Naive B cell (primary cell): Measurements from ENCODE around the gene MTRF1L. TPM values are rescaled to one million over a fixed set of nuclear protein-coding genes. Genes with fewer than 3 reads are reported as not detected.
"Not testable (repeated sequence)": the region's sequence is repeated elsewhere in the genome, so short reads cannot be mapped to it uniquely, and the experiment has no call there.

Source experiments
- ATAC-seq, 2 donors: fragments of 150-1000 bp; cut with Tn5 transposase; 2 replicates each; pipeline ENCODE4 v1.10.0; 2021; ENCODE audit warnings: low read depth in 2 of 2, mild to moderate bottlenecking in 2 of 2, moderate library complexity in 2 of 2
- DNase-seq: peaks from one replicate; pipeline ENCODE4 v3.0.0; 2022
- H3K27ac Mint-ChIP-seq, 6 donors: one replicate each; pipeline ENCODE4 v1.8.0; 2020 to 2022; ENCODE audit warnings: mild to moderate bottlenecking in 6 of 6, mixed read lengths in 6 of 6, moderate library complexity in 5 of 6, inconsistent platforms in 2 of 6
- H3K27me3 Mint-ChIP-seq, 3 donors: one replicate each; pipeline ENCODE4 v1.8.0; 2021 to 2022; ENCODE audit warnings: mixed read lengths in 3 of 3, mild to moderate bottlenecking in 1 of 3
- H3K36me3 Mint-ChIP-seq, 2 donors: one replicate each; pipeline ENCODE4 v1.8.0; 2020 to 2022; ENCODE audit warnings: mixed read lengths in 2 of 2, inconsistent platforms in 1 of 2, mild to moderate bottlenecking in 1 of 2
- H3K4me1 Mint-ChIP-seq, 3 donors: one replicate each; pipeline ENCODE4 v1.8.0; 2020 to 2022; ENCODE audit warnings: mixed read lengths in 3 of 3, inconsistent platforms in 1 of 3, mild to moderate bottlenecking in 1 of 3, moderate library complexity in 1 of 3
- H3K4me3 Mint-ChIP-seq, 8 donors: one replicate each; pipeline ENCODE4 v1.8.0; 2020 to 2022; ENCODE audit warnings: mild to moderate bottlenecking in 8 of 8, mixed read lengths in 8 of 8, moderate library complexity in 8 of 8, inconsistent platforms in 2 of 8
- H3K9me3 Mint-ChIP-seq, 7 donors: one replicate each; pipeline ENCODE4 v1.8.0; 2020 to 2022; ENCODE audit warnings: mixed read lengths in 7 of 7, mild to moderate bottlenecking in 5 of 7, inconsistent platforms in 2 of 7, moderate library complexity in 1 of 7
- polyA plus RNA-seq, 6 donors: library from polyadenylated mRNA; unstranded; fragments of 300-500 nt; fragmentation: Illumina TruSeq; gene quantifications; one replicate each; pipeline ENCODE4 v1.2.3, GENCODE V29; 2021; ENCODE audit warnings: low read depth in 6 of 6

Gene MTRF1L
- polyA plus RNA-seq, 6 donors from 2014 or later = 11.1 to 15.6 (median 13.9) TPM

DNA sequence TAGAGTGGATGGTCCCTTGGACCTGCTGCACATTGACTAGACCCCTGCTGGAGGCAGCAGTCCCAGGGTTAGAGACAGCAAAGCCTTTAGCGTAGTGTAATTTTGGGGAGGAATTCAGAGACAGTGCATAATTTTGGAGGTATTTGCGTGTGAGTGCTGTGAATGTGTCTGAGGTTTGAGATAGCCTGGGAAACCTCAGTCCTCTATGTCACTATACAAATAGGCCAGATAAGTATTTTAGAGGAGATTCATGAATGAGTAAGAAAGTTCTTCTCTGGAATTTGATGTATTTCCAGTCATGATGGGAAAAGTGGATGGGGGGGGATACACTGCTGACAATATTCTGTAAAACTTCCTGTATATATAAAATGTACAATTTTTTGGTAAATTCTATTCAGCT, 25.8 kb upstream of the MTRF1L start:
- ATAC-seq (no peak), DNase-seq (no peak)
- Mint-ChIP-seq H3K36me3 (no peaks in the 10 kb centered on the region), H3K27me3 (peaks cover 9 to 55% (median 47%) of the 10 kb centered on the region in 3 donors), H3K4me3 (no peak overlapping the region), H3K27ac (no peak overlapping the region), H3K9me3 (no peaks in the 10 kb centered on the region), H3K4me1 (peaks cover 0 to 14% (median 4%) of the 10 kb centered on the region in 3 donors)

GRCh38 chr6:153027480-153027879, 25.0 kb upstream of the MTRF1L start:
- Mint-ChIP-seq H3K9me3 (no peaks in the 10 kb centered on the region), H3K36me3 (no peaks in the 10 kb centered on the region), H3K27me3 (peaks cover 9 to 55% (median 47%) of the 10 kb centered on the region in 3 donors)

GRCh38 chr6:153024709-153025017, 22.2 kb upstream of the MTRF1L start:
- no peak overlapping the region for H3K4me3 Mint-ChIP-seq
- peaks cover 9 to 42% (median 33%) of the 10 kb centered on the region in 3 donors for H3K27me3 Mint-ChIP-seq
- H3K4me1 Mint-ChIP-seq = peaks cover 0 to 7% (median 4%) of the 10 kb centered on the region in 3 donors
- ATAC-seq (no peak), DNase-seq (no peak)
- no peaks in the 10 kb centered on the region for H3K9me3 Mint-ChIP-seq
- H3K27ac Mint-ChIP-seq = no peak overlapping the region
- no peaks in the 10 kb centered on the region for H3K36me3 Mint-ChIP-seq

More at GRCh38 chr6:153027480-153027879, 25.0 kb upstream of the MTRF1L start:
- DNase-seq = no peak
- Mint-ChIP-seq H3K27ac (no peak overlapping the region), H3K4me1 (peaks cover 0 to 14% (median 4%) of the 10 kb centered on the region in 3 donors), H3K4me3 (no peak overlapping the region)
- ATAC-seq = no peak

DNA sequence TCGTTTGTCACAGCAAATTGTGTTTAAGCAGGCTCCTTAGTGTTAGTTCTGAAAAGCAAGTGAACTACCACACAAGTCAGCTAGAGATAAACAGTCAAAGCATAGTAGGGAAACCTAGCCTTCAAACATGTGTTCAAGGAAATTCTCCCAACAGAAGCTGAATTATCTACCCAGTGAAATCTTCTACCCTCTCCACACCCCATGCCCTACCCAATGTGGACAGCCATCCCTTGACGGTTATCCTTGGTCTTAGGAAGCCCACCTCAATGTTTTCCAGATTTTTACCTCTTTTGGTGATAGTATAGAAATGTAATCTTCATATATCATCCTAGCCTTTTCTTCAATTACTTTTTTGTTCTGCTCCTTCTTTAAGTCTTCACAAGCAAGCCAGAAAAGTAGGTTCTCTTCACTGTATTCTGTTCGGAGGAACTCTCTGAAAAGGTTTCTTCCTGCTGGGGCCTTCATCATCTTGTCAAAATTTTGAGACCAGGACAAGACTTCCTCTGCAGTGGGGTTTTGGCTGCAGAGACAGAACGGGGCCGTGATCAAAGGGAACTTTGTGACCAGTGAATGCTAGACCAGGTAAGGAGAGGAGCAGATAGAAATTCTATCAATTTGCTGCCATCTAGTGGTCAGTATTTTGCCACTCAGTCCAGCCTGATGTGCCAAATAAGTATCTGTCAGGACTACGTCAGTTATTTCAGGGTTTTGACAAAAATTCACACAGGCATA, 21.6 kb upstream of the MTRF1L start:
- ATAC-seq (peak; percentile 82 to 91), DNase-seq (peak; percentile 49)
- peaks cover 0 to 7% (median 4%) of the 10 kb centered on the region in 3 donors for H3K4me1 Mint-ChIP-seq
- H3K9me3 Mint-ChIP-seq = no peaks in the 10 kb centered on the region
- no peak overlapping the region for H3K27ac Mint-ChIP-seq
- H3K27me3 Mint-ChIP-seq = peaks cover 9 to 42% (median 32%) of the 10 kb centered on the region in 3 donors
- no peak overlapping the region for H3K4me3 Mint-ChIP-seq
- H3K36me3 Mint-ChIP-seq = no peaks in the 10 kb centered on the region

DNA sequence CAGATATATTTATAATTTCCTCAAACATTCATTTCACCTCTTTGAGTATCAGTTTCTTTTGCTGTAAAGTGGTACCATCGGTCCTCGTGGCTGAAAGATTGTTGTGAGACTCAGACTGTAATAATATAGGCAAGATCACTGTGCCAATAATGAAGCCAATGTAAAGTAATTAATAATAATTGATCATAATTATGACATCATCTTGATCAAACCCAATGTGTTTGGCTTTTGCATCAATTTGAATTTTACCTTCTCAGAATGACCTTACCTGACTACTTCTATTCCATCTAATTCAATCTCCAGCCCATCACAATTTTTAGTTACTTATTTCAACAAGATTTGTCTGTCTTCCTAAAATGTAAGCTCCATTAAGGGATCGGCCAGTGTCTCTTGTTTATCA, 15.8 kb upstream of the MTRF1L start:
- DNase-seq = no peak
- H3K36me3 Mint-ChIP-seq = no peaks in the 10 kb centered on the region
- H3K9me3 Mint-ChIP-seq = no peaks in the 10 kb centered on the region
- H3K27me3 Mint-ChIP-seq = peaks cover 4 to 25% (median 21%) of the 10 kb centered on the region in 3 donors
- no peak overlapping the region for H3K4me3 Mint-ChIP-seq
- no peak for ATAC-seq
- H3K4me1 Mint-ChIP-seq = no peaks in the 10 kb centered on the region
- H3K27ac Mint-ChIP-seq = no peak overlapping the region

GRCh38 chr6:153016846-153017245, 14.3 kb upstream of the MTRF1L start:
- Mint-ChIP-seq H3K9me3 (no peaks in the 10 kb centered on the region), H3K36me3 (no peaks in the 10 kb centered on the region), H3K4me3 (no peak overlapping the region), H3K27me3 (peaks cover 4 to 24% (median 21%) of the 10 kb centered on the region in 3 donors), H3K4me1 (no peaks in the 10 kb centered on the region), H3K27ac (no peak overlapping the region)
- DNase-seq (no peak), ATAC-seq (no peak)

- DNase-seq = no peak
- Mint-ChIP-seq H3K27me3 (peaks cover 0 to 21% (median 19%) of the 10 kb centered on the region in 3 donors), H3K4me3 (no peak overlapping the region), H3K4me1 (no peaks in the 10 kb centered on the region), H3K27ac (no peak overlapping the region), H3K9me3 (no peaks in the 10 kb centered on the region), H3K36me3 (no peaks in the 10 kb centered on the region)
- no peak for ATAC-seq
These were observed 12.7 kb upstream of the MTRF1L start for GRCh38 chr6:153015094-153015640.

DNA sequence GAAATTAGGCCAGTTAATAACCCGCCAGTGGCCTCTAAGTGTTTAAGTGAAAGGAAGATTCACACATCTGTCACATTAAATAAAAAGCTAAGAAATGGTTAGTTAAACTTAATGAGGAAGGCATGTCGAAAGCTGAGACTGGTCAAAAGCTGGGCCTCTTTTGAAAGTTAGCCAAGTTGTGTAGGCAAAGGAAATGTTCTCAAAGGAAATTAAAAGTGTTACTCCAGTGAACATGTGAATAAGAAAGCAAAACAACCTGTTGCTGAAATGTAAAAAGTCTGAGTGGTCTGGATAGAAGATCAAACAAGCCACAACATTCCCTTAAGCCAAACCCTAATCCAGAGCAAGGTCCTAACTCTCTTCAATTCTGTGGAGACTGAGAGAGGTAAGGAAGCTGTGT, 10.9 kb upstream of the MTRF1L start:
- ATAC-seq = no peak
- Mint-ChIP-seq H3K4me1 (no peaks in the 10 kb centered on the region), H3K36me3 (no peaks in the 10 kb centered on the region), H3K9me3 (no peaks in the 10 kb centered on the region), H3K4me3 (no peak overlapping the region), H3K27ac (no peak overlapping the region), H3K27me3 (peaks cover 0 to 20% (median 11%) of the 10 kb centered on the region in 3 donors)
- DNase-seq = no peak

GRCh38 chr6:153012856-153013255, 10.3 kb upstream of the MTRF1L start:
- H3K27ac Mint-ChIP-seq = no peak overlapping the region
- no peak for DNase-seq
- H3K36me3 Mint-ChIP-seq = no peaks in the 10 kb centered on the region
- no peaks in the 10 kb centered on the region for H3K4me1 Mint-ChIP-seq
- ATAC-seq = no peak
- no peak overlapping the region for H3K4me3 Mint-ChIP-seq
- H3K9me3 Mint-ChIP-seq = no peaks in the 10 kb centered on the region
- peaks cover 0 to 14% (median 9%) of the 10 kb centered on the region in 3 donors for H3K27me3 Mint-ChIP-seq

DNA sequence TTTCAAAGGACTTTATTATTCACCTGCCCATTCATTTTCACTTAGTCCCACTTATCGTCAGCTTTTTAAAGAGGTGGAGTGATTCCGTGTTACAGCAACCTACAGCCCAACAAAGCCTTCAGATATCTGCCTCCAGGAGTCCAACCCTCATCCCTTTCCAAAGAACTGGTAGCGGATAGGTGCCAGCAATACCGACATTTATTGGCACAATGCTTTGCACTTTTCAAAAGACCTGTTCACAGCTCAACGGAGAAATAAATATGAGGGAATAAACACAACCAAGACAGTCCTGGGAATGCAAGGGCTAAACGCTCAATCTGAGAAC, 819 bp upstream of the MTRF1L start:
- H3K27ac Mint-ChIP-seq = peak overlapping the region; percentile 96 to 99 (median 98)
- peak; percentile 3 for DNase-seq
- no peaks in the 10 kb centered on the region for H3K27me3 Mint-ChIP-seq
- peaks cover 31 to 49% (median 48%) of the 10 kb centered on the region in 3 donors for H3K4me1 Mint-ChIP-seq
- ATAC-seq = no peak
- H3K36me3 Mint-ChIP-seq = no peaks in the 10 kb centered on the region
- peak overlapping the region; percentile 95 to 99 (median 97) for H3K4me3 Mint-ChIP-seq
- H3K9me3 Mint-ChIP-seq = no peaks in the 10 kb centered on the region

GRCh38 chr6:153001767-153002612, 519 bp downstream of the MTRF1L start:
- Mint-ChIP-seq H3K9me3 (no peaks in the 10 kb centered on the region), H3K27me3 (no peaks in the 10 kb centered on the region), H3K27ac (peak overlapping the region; percentile 55 to 99 (median 96)), H3K4me1 (peaks cover 33 to 52% (median 48%) of the 10 kb centered on the region in 3 donors), H3K4me3 (peak overlapping the region; percentile 95 to 99 (median 97)), H3K36me3 (no peaks in the 10 kb centered on the region)
- DNase-seq (no peak), ATAC-seq (peak; percentile 1)

- DNase-seq, ATAC-seq, H3K27me3 Mint-ChIP-seq, H3K36me3 Mint-ChIP-seq, H3K9me3 Mint-ChIP-seq: not testable (repeated sequence)
- Mint-ChIP-seq H3K27ac (peak overlapping the region in 3 of 6 donors; percentile 55 to 96 (median 62)), H3K4me3 (peak overlapping the region in 6 of 8 donors; percentile 5 to 99 (median 97)), H3K4me1 (peaks cover 37 to 56% (median 51%) of the 10 kb centered on the region in 3 donors)
These were observed 1.7 kb downstream of the MTRF1L start for GRCh38 chr6:153000790-153001189.

DNA sequence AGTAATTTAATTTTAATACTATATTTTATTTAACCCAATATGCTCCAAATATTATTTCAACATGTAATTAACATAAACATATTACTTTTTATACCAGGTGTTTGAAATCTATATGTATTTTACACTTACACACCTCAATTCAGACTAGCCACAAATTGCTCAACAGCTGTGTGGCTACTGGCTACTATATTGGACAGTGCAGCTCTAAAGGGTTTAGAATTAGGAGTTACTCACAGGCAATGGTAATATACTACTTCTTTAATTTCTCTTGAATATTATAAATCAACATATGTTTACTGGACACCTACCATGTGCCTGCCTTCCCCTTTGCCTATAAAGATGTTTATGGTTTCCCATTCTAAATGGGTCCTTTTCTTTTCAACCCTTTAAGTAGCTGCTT, 2.3 kb downstream of the MTRF1L start:
- H3K27me3 Mint-ChIP-seq = no peaks in the 10 kb centered on the region
- DNase-seq (no peak), ATAC-seq (no peak)
- H3K4me1 Mint-ChIP-seq = peaks cover 37 to 56% (median 49%) of the 10 kb centered on the region in 3 donors
- peak overlapping the region in 2 of 6 donors; percentile 55 to 96 for H3K27ac Mint-ChIP-seq
- no peaks in the 10 kb centered on the region for H3K9me3 Mint-ChIP-seq
- H3K4me3 Mint-ChIP-seq = peak overlapping the region in 7 of 8 donors; percentile 5 to 79 (median 51)
- H3K36me3 Mint-ChIP-seq = no peaks in the 10 kb centered on the region
